ENCODE data around the gene CTDSPL.

DNA sequence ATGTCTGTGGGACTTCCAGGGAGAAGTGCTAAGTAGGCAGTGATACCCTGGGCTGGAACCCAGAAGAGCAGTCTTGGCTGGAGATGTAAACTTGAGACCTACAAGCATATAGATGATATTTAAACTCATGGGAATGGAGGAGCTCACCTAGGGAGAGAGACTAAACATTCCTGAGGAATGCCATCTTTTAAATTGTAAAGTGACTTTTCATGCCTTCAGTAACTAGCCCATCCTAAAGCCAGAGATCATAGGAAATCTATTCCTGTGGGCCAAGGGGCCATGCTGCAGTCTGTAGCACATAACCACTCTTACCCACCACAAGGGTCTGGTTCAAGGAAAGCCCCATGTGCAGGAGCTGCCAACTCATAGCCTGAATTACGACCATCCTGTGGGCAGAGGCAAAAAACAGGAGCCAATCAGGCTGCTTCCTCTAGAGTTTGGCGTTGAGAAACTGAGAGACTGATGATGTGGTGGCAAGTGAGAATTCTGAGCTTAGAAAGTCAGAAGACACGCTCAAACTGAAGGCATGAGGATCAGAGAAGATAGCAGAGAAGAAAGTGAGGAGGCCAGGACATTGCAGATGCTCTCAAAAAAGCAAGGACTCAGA, 37.5 kb downstream of the CTDSPL start:
- no peak for TF ChIP-seq POLR2AphosphoS5 (IDR thresholded peaks at IDR 0.05; ENCODE audit: low read depth)
- TF ChIP-seq, protein P1, sequence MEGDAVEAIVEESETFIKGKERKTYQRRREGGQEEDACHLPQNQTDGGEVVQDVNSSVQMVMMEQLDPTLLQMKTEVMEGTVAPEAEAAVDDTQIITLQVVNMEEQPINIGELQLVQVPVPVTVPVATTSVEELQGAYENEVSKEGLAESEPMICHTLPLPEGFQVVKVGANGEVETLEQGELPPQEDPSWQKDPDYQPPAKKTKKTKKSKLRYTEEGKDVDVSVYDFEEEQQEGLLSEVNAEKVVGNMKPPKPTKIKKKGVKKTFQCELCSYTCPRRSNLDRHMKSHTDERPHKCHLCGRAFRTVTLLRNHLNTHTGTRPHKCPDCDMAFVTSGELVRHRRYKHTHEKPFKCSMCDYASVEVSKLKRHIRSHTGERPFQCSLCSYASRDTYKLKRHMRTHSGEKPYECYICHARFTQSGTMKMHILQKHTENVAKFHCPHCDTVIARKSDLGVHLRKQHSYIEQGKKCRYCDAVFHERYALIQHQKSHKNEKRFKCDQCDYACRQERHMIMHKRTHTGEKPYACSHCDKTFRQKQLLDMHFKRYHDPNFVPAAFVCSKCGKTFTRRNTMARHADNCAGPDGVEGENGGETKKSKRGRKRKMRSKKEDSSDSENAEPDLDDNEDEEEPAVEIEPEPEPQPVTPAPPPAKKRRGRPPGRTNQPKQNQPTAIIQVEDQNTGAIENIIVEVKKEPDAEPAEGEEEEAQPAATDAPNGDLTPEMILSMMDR (IDR thresholded peaks at IDR 0.05; ENCODE audit: insufficient read depth, low read length): no peak
- TF ChIP-seq, protein P2, sequence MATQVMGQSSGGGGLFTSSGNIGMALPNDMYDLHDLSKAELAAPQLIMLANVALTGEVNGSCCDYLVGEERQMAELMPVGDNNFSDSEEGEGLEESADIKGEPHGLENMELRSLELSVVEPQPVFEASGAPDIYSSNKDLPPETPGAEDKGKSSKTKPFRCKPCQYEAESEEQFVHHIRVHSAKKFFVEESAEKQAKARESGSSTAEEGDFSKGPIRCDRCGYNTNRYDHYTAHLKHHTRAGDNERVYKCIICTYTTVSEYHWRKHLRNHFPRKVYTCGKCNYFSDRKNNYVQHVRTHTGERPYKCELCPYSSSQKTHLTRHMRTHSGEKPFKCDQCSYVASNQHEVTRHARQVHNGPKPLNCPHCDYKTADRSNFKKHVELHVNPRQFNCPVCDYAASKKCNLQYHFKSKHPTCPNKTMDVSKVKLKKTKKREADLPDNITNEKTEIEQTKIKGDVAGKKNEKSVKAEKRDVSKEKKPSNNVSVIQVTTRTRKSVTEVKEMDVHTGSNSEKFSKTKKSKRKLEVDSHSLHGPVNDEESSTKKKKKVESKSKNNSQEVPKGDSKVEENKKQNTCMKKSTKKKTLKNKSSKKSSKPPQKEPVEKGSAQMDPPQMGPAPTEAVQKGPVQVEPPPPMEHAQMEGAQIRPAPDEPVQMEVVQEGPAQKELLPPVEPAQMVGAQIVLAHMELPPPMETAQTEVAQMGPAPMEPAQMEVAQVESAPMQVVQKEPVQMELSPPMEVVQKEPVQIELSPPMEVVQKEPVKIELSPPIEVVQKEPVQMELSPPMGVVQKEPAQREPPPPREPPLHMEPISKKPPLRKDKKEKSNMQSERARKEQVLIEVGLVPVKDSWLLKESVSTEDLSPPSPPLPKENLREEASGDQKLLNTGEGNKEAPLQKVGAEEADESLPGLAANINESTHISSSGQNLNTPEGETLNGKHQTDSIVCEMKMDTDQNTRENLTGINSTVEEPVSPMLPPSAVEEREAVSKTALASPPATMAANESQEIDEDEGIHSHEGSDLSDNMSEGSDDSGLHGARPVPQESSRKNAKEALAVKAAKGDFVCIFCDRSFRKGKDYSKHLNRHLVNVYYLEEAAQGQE (IDR thresholded peaks at IDR 0.05; ENCODE audit: insufficient replicate concordance, low read depth): no peak
- no peak for TF ChIP-seq GABPA (IDR thresholded peaks at IDR 0.05; ENCODE audit: low read depth)
- TF ChIP-seq SPI1 (IDR thresholded peaks at IDR 0.05; ENCODE audit: borderline replicate concordance, low read depth): no peak

Measured in HL-60 (cell line).